ENCODE results near the gene THUMPD2.

- TF ChIP-seq CTCF (IDR thresholded peaks at IDR 0.05) (no peak), ZFX (IDR thresholded peaks at IDR 0.05; ENCODE audit: borderline replicate concordance) (no peak)
Observed at GRCh38 chr2:39780825-39781600, 2.0 kb upstream of the THUMPD2 start.

Data from 22Rv1 (cell line).